Measurements from ENCODE around the gene RRH.
"Not testable (repeated sequence)": the region's sequence is repeated elsewhere in the genome, so short reads cannot be mapped to it uniquely, and the experiment has no call there.

RRH gene

GRCh38 chr4:109846395-109847098 is 18.8 kb downstream of the RRH start:
- DNase-seq: no peak

GRCh38 chr4:109847896-109848442 is 20.2 kb downstream of the RRH start, which contains the start of gene LRIT3:
Gene LRIT3, plus strand, starts transcription at chr4:109848107. Its CDS starts 95 bp downstream, at chr4:109848202.
- DNase-seq: no peak

GRCh38 chr4:109848501-109848900 is 20.7 kb downstream of the RRH start:
- DNase-seq: no peak

- DNase-seq: no peak
Measured at GRCh38 chr4:109850601-109851000, 22.8 kb downstream of the RRH start.

- DNase-seq: not testable (repeated sequence)
Measured at GRCh38 chr4:109859426-109860300, 31.9 kb downstream of the RRH start.

GRCh38 chr4:109861271-109861670 is 33.5 kb downstream of the RRH start:
- DNase-seq: no peak

GRCh38 chr4:109861916-109862511 is 34.2 kb downstream of the RRH start:
- DNase-seq: no peak

- no peak for DNase-seq
Measured at GRCh38 chr4:109864134-109864533, 36.4 kb downstream of the RRH start.

GRCh38 chr4:109870061-109870460 is 42.3 kb downstream of the RRH start:
- DNase-seq: no peak

- DNase-seq: no peak
Measured at GRCh38 chr4:109872065-109872464, 44.3 kb downstream of the RRH start.

GRCh38 chr4:109872950-109873656 is 45.3 kb downstream of the RRH start:
- no peak for DNase-seq

- no peak for DNase-seq
Measured at GRCh38 chr4:109873791-109874514, 46.2 kb downstream of the RRH start.

- no peak for DNase-seq
Measured at GRCh38 chr4:109875106-109875505, 47.3 kb downstream of the RRH start.

GRCh38 chr4:109875553-109875952 is 47.8 kb downstream of the RRH start:
- not testable (repeated sequence) for DNase-seq

- DNase-seq: no peak
Measured at GRCh38 chr4:109876634-109877265, 49.0 kb downstream of the RRH start.

GRCh38 chr4:109877400-109877799 is 49.6 kb downstream of the RRH start:
- DNase-seq: no peak

- no peak for DNase-seq
Measured at GRCh38 chr4:109878355-109878754, 50.6 kb downstream of the RRH start.

- DNase-seq: no peak
Measured at GRCh38 chr4:109879081-109879480, 51.3 kb downstream of the RRH start.

- DNase-seq: no peak
Measured at GRCh38 chr4:109879636-109880314, 52.0 kb downstream of the RRH start.

- DNase-seq: no peak
Measured at GRCh38 chr4:109886303-109886702, 58.5 kb downstream of the RRH start.

GRCh38 chr4:109887071-109887470 is 59.3 kb downstream of the RRH start:
- no peak for DNase-seq
